Suppressor macrophage treated with lipopolysaccharide for 1 hour (primary cell): Measurements from ENCODE around the gene ZNF454.

Experiments
- DNase-seq, 3 donors: peaks; one replicate each; pipeline ENCODE4 v3.0.0-alpha.2; 2020 to 2022

The ZNF454 gene

DNA sequence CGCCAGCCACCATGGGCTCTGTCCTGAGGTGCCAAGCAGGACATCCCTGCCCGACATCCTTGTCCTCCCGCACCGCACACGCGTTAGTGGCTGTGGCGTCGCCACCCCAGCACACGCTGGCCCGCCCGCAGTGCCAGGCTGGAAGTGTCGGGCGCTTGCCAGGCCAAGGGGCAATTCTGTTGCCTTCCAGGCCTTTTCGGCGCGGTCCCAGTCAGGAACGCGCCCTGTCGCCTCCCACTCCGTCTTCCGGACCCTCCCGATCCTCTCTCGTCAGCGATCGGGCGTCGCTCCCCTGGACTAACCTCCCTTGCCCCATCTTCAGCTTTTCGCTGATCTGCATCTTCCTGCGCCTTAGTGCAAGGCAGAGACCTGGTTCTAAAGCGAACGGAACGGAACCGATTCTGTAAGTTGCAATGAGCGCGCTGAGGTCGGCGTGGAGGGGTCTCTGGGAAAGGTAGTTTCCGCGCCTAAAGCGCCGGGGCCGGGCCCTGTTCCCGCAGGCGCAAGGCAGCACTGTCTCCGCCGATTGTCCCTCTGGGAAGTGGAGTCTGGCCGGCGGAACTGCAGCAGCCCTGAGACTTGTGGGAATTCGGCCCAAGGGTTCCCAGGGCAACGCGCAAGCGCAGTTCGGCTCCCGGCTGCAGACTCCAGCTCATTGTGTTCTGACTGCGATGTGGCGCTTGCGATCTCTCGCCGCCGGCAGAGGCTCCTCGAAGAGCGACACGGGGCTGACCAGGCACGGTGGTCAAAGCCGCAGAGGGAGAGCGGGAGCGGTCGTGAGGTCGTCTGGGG, at the start of gene ZNF454:
Gene ZNF454, plus strand, starts transcription at position 630 of the 792 bp plus-strand sequence. CDS start 1,594 bp downstream, outside the sequence.
- no peak for DNase-seq

DNA sequence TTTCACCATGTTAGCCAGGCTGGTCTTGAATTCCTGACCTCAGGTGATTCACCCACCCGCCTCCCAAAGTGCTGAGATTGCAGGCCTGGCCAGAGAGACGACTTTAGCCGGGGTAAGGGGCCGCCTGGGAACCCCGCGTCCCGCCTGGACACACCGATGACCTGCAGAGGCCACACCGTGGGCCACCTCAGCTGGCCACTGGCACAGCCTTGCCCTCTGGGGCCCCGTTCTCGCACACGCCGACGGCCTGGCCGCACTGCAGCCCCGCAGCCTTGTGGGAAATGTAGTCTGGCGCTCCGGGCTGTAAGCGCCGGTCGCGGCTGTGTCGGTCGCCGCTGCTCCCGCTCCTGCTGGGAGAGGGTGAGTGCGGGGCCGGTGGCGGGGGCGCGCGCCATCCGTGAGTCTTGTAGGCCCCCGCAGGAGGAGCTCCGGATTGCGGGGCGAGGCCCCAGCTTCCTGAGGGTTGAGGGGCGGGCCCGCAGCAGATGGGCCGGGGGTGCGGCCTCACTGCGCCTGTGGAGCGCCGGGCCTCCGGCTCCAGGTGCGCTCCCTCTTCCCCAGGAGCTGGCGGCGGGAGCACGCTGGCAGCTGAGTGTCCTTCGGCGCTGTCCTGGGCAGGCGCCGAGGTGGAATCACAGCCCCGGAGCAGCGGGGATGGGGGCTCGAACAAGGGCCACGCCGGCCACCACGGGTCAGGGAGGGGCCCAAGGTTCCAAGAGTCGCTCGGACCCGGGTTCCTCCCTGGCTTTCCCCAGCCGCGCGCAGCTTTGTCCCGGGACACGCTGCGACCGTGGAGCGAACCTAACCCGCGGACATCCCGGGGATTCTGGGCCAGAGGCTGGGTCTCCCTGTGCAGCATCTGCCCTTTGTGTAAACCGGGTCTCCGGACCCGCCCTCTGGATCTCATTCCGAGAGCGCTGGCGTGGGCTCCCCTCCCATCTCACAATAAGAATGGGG, 45.1 kb upstream of the ZNF454 start, which contains the start of gene ZFP2:
Gene ZFP2, plus strand, starts transcription at position 299 of the 957 bp plus-strand sequence. CDS start 35,401 bp downstream, outside the sequence.
- peak; percentile 12 to 32 (median 20) for DNase-seq

DNA sequence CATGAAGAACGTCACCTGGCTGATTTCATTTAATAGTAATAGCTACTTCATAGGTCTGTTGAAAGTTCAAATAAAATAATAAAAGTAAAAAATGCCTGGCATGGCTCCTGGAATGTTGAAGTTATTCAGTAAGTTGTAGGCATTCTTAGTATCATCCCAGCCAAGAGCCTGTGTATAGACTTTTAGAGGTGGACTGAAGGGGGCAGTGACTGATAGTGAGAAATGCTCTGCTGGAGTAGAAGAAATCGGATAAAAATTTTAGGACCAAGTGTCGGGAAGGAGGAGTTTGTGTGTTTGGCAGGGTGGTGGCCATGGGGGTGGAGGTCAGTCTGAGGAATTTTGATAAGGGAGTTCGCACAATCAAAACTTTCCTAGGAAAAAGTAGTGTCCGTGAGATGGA, 41.7 kb upstream of the ZNF454 start:
- no peak for DNase-seq

DNA sequence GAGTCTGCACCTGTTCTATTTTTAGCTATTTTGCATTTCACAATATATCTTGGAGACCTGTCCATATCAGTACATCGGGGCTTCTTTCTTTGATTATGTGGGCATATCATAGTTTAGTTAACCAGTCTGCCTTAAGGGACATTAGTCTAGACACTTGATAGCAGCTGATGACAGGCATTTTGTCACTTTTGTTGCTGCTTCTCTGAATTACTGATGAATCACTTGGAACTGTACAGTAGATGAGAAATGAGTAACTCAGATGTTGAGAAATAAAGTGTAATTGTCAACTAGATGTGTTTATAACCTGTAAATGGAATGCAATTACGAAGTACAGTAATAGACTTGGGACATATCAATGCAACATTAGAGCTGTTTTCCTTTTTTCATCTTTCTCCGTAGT, 38.1 kb upstream of the ZNF454 start:
- DNase-seq: no peak

DNA sequence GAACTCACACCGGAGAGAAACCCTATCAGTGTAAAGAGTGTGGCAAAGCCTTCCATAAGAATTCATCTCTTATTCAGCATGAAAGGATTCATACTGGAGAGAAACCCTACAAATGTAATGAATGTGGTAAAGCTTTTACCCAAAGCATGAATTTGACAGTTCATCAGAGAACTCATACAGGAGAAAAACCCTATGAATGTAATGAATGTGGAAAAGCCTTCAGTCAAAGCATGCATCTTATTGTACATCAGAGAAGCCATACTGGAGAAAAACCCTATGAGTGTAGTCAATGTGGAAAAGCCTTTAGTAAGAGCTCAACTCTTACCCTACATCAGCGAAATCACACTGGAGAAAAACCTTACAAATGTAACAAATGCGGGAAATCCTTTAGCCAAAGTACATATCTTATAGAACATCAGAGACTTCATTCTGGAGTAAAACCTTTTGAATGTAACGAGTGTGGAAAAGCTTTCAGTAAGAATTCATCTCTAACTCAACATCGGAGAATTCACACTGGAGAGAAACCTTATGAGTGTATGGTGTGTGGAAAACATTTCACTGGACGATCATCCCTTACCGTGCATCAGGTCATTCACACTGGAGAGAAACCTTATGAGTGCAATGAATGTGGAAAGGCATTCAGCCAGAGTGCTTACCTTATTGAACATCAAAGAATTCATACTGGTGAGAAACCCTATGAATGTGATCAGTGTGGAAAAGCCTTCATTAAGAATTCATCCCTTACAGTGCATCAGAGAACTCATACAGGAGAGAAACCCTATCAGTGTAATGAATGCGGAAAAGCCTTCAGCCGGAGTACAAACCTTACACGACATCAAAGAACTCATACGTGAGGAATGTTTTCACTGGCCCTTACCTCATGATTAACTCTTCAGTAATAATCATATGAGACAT, 8.9 kb upstream of the ZNF454 start:
- DNase-seq: peak in 1 of 3 donors; percentile 7

DNA sequence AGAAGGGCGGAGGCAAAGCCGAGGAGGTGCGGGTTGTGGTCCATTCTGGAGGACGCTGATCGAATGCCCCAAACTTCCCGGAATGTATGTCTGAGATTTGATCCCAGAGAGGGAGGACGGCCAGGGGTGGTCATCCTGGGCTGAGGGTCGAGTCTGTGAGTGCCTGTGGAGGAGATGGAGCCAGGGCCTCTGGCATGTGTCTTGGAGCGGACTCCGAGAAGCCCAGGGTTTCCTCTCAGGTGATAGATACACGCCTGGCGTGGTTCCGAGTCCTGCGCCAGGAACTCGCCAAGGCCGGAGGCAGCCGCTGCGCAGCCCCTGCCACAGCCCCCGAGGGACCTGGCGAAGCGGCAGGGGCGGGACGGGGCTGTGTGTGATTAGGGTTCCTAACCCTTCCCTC, 363 bp downstream of the ZNF454 start:
- no peak for DNase-seq

DNA sequence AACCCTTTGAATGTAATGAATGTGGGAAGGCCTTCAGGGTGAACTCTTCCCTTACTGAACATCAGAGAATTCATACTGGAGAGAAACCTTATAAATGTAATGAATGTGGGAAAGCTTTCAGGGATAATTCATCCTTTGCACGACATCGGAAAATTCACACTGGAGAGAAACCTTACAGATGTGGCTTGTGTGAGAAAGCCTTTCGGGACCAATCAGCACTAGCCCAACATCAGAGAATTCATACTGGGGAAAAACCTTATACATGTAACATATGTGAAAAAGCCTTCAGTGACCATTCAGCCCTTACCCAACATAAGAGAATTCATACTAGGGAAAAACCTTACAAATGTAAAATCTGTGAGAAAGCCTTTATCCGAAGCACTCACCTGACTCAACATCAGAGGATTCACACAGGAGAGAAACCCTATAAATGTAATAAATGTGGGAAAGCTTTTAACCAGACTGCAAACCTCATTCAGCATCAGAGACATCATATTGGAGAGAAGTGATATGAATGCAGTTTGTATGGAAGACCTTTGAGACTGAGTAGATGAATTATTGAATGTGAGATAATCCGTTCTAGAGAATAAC, 24.6 kb downstream of the ZNF454 start:
- no peak for DNase-seq

DNA sequence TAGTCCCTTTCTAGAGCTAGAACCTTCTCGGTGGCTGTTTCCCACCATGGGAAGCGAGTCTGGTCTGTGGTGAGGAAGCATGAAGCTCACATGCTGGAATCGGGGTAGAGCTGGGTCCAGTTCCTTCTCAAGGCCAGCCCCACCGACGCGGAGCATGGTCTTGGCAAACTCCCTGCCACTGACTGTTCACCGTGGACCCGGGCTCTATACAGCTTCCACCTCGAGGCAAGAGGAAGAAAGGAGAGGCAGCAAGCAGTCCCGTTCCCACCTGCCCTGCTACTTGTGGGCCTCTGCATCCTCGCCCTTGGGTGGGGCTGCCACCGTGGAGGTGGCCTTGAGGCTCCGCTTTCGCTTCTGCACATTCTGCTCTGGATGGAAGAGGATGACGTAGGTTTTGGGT, 40.4 kb downstream of the ZNF454 start:
- DNase-seq: no peak

DNA sequence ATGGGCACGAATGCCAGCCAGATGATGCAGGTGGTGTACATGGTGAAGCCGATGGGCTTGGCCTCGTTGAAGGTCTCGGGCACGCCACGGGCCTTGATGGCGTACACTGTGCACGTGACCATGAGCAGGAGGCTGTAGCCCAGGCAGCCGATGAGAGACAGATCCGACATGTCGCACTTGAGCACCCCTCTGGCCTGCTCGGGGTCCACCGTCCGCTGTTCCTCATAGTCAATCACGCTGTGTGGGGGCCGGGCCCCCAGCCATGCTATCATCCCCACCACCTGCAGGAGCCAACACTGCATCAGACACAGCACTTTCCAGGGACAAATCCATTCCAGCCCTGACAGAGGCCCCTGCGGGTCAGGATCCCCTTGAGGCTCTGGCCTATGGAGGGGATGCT, 41.9 kb downstream of the ZNF454 start:
- DNase-seq: no peak

DNA sequence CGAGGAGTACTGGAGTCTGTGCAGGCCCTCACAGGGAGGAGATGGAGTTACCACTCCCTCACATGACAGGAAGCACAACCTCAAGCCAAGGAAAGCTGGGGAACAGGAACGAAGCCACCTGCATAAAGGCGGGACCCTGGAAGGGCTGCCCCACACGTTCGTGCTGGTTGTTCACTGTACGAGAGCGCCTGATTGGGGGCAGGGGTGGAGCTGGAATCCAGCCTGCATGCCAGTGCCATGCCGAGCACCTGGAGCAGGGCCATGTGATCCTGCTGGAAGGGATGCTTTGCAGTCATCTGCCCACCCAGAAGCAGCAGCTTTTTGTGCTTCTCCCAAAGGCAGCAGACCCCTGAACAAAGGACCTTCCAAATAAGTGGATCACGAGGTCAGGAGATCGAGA, 42.7 kb downstream of the ZNF454 start:
- DNase-seq: no peak

DNA sequence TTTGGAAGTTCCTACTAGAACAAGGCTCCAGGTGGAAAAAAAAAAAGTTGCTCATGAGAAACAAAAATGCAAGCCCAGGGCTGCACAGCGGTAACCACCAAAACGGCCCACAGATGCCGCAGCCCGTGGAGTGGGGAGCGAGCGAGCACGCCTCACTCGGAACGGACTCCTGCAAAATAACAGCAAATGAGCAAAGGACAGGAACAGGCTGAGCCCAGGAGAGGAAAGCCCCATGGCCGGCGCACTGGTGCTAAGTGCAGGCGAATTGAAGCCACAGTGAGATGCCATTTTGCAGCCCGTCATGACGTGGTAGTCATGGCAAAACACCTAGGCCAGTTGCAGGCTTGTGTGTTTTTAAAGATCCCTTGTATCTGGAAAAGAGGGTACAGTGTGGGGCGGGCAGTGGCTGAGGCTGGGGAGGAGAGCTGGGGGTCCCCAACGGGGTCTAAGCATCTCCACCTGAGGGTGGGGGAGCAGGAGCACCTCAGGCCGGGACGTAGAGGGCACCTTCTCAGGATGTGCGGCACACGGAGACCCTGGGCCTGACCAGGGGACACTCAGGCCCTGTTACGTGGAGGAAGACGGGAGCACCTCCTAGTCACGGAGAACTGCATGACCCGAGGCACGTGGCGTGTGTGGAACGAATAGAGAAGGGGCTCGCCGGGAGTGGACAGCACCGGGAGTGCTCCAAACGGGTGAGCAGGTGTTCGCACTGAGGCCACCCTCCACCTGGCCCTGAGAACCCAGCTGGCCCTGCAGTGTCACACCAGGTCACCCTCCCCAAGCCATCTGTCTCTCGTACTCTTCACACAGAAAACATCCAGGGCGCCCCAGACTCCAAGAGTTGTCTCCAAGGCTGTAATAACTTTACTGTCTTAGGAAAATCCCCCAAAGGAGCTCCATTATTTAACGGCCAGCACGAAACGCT, 43.4 kb downstream of the ZNF454 start:
- no peak for DNase-seq

DNA sequence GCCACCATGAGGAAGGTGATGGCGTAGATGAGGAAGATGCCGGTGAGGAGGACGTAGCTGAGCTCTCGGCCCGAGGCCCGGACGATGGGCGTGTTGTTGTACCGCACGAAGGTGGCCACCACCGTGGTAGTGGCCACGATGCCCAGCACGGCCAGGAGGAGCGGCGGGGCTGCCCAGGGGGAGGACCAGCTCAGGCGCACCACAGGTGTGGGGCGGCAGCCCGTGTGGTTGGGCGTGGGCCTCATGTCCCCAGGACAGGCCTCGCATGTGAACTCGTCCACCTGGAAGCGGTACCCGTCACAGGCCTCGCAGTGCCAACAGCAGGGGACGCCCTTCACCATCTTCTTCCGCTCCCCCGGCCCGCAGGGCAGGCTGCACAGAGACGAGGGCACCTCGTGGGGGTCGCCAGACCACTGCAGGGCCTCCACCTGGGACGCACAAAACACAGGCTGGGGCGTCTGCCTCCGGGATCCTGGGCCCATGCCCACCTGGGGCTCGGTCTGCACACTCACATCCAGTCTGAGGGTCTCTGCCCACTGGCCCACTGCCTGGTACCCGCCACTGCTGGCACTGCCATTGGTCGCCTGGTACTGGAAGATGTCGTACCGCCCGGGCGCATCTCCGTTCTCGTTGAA, 45.4 kb downstream of the ZNF454 start:
- DNase-seq: no peak

DNA sequence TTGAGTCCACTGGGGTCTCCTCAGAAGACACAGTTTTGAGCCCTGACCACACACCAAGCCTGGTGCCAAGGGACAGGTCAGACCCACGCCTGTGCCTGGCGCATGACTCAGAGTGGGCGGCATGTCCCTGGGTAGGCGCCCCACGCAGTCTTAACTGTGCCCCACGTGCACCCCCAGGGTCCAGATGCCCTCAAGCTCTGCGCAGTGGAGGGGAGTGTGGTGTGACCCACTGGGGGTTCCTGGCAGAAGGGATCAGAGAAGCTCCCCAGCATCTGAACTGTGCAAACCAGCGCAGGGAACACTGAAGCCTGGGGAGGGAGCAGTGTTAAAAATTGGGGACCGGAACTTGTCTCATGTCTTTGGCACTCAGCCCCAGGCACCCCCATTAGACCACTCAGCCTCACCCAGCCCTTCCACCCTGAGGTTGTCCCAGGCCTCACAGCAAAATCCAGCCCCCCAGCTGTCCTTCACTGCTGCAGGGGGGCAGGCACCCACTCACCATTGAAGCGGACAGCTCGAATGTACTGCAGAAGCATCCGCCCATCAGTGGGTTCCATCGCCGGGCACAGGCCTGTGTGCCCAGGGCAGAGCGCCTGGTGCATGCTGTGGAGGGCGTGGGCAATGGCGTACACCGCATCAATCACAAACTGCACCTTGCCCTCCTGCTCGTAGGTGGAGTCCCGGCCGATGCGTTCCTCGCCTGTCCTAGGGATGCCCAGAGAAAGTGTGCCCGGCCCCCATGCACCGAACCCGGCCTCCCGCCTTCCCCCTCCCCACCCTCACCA, 47.6 kb downstream of the ZNF454 start:
- no peak for DNase-seq

DNA sequence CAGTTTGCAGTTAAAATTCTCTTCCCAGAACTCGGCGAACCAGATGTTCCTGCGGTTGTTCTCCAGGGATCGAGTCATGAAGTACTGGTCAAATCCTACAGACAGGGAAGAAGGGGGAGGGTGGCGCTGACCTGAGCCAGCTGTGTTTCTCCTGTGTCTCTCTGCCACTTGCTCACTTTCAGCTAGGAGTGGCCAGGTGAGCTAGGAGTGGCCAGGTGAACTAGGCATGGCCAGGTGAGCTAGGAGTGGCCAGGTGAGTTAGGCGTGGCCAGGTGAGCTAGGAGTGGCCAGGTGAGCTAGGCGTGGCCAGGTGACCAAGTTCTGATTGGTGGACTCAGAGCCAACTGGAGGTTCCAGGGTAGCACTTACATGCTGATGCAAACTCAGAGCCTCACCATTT, 48.3 kb downstream of the ZNF454 start:
- DNase-seq: no peak

DNA sequence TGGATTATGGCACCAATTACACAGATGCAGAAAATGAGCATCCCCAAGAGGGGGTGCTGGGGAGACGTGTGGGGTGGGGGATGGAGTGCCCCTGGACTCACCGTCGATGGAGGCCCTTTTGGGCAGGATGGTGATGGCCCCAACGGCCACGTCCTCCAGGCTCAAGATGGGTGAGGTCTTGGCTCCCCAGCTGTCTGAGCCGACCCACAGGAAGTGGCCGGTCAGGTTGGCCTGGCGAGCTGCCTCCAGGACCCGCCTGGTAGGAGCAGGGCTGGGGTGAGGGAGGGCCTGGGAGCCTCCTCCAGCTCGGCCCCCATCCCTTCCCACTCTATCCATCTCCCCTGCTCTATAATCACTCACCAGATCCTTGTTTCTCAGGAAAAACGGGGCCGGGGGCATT, 49.5 kb downstream of the ZNF454 start:
- DNase-seq: no peak

DNA sequence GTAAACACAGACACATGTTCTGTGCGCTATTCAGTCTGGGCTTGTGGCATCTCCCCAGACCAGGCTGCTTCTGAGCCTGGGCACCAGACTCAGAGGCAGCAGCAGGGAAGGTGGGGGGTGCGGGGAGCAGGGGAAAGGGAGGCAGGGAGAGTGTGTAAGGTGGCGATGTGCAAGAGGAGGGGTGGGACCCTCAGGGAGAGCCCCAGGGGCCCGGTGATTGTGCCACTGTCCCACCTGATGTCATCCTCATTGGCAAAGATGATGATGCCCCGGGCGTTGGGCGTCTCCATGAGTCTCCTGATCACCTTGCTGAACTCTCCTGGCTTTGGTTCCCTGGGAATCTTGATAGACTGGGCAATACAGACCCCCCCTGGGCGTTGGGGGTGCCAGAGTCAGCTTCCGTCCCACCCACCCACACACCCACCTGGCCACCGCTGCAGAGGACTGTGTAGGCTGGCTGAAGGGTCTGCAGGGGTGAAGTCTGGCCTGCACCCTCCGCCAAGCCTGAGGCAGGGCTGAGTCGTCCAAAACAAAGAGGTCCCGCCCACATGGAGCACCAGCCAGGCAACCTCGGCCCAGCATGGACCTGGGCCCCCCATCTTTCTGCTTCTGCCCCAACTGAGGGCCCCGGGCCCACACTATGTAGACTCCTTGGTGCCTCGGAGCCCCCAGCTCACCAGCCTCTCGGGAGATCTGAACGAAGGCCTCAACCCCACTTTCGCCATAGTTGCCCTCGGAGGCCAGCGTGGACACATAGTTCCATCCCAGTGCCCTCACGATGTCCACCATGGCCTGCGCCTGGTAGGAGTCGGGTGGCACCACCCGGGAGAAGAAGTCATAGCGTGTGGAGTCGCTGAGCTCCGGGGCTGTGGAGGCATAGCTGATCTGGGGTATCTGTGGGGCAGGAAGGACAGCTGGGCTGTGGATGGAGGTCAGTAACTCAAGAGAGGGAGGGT, 50.5 kb downstream of the ZNF454 start:
- DNase-seq: no peak

DNA sequence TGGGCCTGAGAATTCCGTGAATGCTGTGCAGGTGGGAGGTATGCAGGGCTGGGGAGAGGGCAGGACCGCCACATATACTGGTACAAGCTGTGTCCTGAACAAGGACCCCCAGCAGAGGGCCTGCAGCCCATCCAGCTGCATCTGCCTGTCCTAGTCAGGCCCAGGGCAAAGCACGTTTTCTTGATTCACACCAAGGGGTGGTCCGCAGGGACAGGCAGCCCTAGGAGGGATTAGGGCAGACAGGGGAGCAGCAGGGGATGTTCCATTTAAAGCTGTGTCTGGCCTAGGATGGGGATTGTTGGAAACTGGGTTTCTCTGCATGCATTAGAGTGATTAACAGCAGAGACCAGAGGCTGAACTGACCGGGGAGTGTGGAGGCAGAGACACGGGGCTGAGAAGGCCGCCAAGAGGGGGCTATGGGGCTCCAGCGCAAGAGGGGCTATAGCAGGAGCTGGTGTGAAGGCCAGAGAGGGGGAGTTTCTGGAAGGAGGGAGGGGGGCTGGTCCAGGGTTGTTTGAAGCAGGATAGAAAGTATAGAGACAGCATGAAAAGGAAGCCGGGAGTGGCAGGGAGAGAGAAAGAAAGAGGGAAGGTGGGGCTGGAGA, 51.4 kb downstream of the ZNF454 start:
- DNase-seq: no peak

DNA sequence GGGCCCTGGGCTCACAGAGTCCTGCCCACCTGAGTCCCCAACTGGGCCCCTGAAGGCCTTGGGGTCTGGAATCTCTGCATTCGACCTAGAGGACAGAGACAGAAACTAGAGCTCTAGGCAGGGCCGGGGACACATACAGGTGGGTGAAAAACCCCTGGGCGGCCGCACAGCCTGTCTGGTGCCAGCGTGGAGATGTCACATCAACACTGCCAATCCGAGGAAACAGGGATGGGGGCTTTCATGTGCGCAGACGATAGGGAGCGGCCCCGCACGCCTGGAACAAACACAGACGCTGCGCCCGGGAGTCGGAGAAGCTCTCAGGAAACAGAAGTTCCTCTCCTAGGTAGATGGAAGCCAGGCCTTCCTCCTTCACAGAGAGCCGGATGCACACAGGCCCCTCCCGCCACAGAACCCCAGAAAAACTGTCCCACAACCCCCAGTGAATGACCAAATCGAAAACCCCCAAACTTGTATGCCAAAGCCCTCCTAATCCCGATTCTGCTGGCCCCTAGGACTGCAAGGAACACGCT, 52.3 kb downstream of the ZNF454 start:
- no peak for DNase-seq
